Measurements from ENCODE around the gene C2CD2.

- TF ChIP-seq CTCF (conservative IDR thresholded peaks at IDR 0.05; ENCODE audit: low read length) (no peak), EZH2phosphoT487 (IDR thresholded peaks at IDR 0.05; ENCODE audit: borderline replicate concordance, low read depth, low read length) (no peak)
Measured at GRCh38 chr21:41914965-41915364, 38.9 kb downstream of the C2CD2 start.
